ENCODE results near the gene ABLIM2. TPM values are rescaled to one million over a fixed set of nuclear protein-coding genes. Genes with fewer than 3 reads are reported as not detected.

Gene ABLIM2
- total and polyA plus RNA-seq, 4 donors, result 12.2 to 60.4 (median 43.1) TPM

- DNase-seq (ENCODE audit: low read depth in 4 of 6, low spot score in 6 of 6), result no peak
- WGBS (ENCODE audit: insufficient coverage), result 40% methylated on average over 8 of the region's 9 CpGs
Measured at GRCh38 chr4:8201321-8201781, 42.7 kb upstream of the ABLIM2 start.

GRCh38 chr4:8200302-8200975 lies 41.8 kb upstream of the ABLIM2 start:
- Histone ChIP-seq H3K27me3 (ENCODE audit: control insufficient read depth, insufficient read depth, low read length) (no peaks in the 10 kb centered on the region), H3K9me3 (ENCODE audit: control insufficient read depth, insufficient read depth, low read length) (no peaks in the 10 kb centered on the region), H3K36me3 (ENCODE audit: control insufficient read depth, insufficient read depth, low read length) (peaks cover 8% of the 10 kb centered on the region), H3K4me1 (ENCODE audit: control insufficient read depth, insufficient read depth, low read length) (peaks cover 56% of the 10 kb centered on the region), H3K27ac (ENCODE audit: low read depth, low read length) (peak overlapping the region; percentile 33), H3K4me3 (ENCODE audit: low read depth, low read length) (peak overlapping the region; percentile 5)
- WGBS (ENCODE audit: insufficient coverage), result 72% methylated on average over 30 of the region's 30 CpGs
- DNase-seq (ENCODE audit: low read depth in 4 of 6, low spot score in 6 of 6), result no peak

More at GRCh38 chr4:8201321-8201781, 42.7 kb upstream of the ABLIM2 start:
- Histone ChIP-seq H3K27me3 (ENCODE audit: control insufficient read depth, insufficient read depth, low read length) (no peaks in the 10 kb centered on the region), H3K27ac (ENCODE audit: low read depth, low read length) (no peak overlapping the region), H3K4me1 (ENCODE audit: control insufficient read depth, insufficient read depth, low read length) (peaks cover 50% of the 10 kb centered on the region), H3K4me3 (ENCODE audit: low read depth, low read length) (peak overlapping the region; percentile 2), H3K36me3 (ENCODE audit: control insufficient read depth, insufficient read depth, low read length) (peaks cover 8% of the 10 kb centered on the region), H3K9me3 (ENCODE audit: control insufficient read depth, insufficient read depth, low read length) (no peaks in the 10 kb centered on the region)

DNA sequence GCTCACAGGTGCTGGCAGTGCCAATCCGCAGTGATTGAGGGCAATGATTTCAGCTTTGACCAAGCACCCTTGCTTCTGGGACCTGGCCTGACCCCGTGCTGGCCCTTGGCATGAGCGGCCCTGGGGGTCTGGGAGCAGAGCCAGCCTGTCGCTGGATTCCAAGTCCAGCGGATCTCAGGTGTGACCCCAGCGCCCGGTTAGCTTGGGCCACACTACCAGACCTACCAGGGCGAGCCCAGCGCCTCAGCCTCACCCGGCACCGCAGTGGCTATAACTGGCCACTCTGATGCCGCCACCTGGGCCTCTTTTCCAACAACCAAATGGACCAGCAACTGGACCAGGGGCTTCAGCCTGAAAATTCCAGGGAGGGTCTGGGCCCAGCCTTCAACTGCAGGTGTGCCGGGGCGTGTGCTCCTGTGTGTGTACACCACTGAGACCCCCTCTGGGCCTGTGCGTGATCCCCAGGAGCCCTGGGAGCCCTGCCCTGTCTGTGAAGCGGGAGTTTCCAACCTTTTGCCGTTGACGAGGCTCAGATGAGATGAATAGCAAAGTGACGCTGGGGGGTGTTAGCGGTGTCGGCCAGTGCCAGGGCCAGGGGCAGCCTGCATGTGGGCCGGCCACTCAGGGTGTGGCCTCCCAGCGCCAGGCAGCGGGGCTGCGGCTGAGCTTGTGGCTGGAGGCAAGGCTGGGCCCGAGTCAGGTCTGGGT lies 41.1 kb upstream of the ABLIM2 start:
- Histone ChIP-seq H3K4me1 (ENCODE audit: control insufficient read depth, insufficient read depth, low read length) (peaks cover 59% of the 10 kb centered on the region), H3K27me3 (ENCODE audit: control insufficient read depth, insufficient read depth, low read length) (no peaks in the 10 kb centered on the region), H3K9me3 (ENCODE audit: control insufficient read depth, insufficient read depth, low read length) (no peaks in the 10 kb centered on the region), H3K27ac (ENCODE audit: low read depth, low read length) (peak overlapping the region; percentile 64), H3K36me3 (ENCODE audit: control insufficient read depth, insufficient read depth, low read length) (peaks cover 4% of the 10 kb centered on the region), H3K4me3 (ENCODE audit: low read depth, low read length) (peak overlapping the region; percentile 12)
- 90% methylated on average over 26 of the region's 26 CpGs for WGBS (ENCODE audit: insufficient coverage)
- DNase-seq (ENCODE audit: low read depth in 4 of 6, low spot score in 6 of 6), result no peak

- peaks cover 62% of the 10 kb centered on the region for H3K4me1 ChIP-seq (ENCODE audit: control insufficient read depth, insufficient read depth, low read length)
- DNase-seq (ENCODE audit: low read depth in 4 of 6, low spot score in 6 of 6), result peak in 2 of 6 donors; percentile 45 to 60
- H3K9me3 ChIP-seq (ENCODE audit: control insufficient read depth, insufficient read depth, low read length), result no peaks in the 10 kb centered on the region
- no peaks in the 10 kb centered on the region for H3K36me3 ChIP-seq (ENCODE audit: control insufficient read depth, insufficient read depth, low read length)
- 39% methylated on average over 32 of the region's 32 CpGs for WGBS (ENCODE audit: insufficient coverage)
- peak within 1 kb of the TSS; percentile 64 for H3K27ac ChIP-seq (ENCODE audit: low read depth, low read length)
- H3K4me3 ChIP-seq (ENCODE audit: low read depth, low read length), result peak within 1 kb of the TSS; percentile 12
- H3K27me3 ChIP-seq (ENCODE audit: control insufficient read depth, insufficient read depth, low read length), result no peaks in the 10 kb centered on the region
Measured at GRCh38 chr4:8198906-8199593, 40.4 kb upstream of the ABLIM2 start, which contains the start of gene SH3TC1. Gene SH3TC1, plus strand, starts transcription at chr4:8199290. Its CDS starts 5,905 bp downstream, at chr4:8205195.

DNA sequence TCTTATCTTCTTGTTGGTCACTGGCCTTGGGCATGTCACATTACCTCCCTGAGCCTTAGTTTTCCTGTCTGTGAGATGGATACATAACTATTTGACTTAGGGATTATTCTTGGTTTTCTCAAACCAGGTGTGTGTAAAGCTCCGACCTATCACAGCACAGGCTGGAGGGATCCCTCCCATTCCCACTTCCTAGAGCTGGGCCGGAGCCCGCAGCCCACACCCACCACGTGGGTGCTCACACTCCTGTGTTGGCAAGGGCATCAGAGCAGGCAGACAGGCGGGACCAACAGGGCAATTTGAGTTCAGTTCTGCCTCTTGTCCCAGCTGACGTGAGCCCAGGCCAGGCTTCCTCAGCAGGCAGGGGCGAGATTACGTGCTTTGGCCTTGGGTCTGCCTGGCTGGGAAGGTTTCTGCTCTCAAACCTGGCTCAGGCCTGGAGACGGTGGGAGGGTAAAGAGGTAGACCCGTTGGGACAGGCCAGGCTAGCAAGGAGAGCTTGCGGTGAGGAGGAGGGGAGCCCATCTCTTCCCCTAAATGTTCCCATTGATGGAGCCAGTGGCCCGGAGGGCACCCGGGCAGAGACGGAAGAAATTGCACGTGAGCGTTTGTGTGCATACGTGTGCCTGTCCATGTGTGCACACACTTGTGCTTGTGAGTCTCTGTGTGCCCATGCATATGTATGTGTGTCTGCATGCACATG lies 39.7 kb upstream of the ABLIM2 start:
- Histone ChIP-seq H3K27me3 (ENCODE audit: control insufficient read depth, insufficient read depth, low read length) (no peaks in the 10 kb centered on the region), H3K4me1 (ENCODE audit: control insufficient read depth, insufficient read depth, low read length) (peaks cover 64% of the 10 kb centered on the region), H3K36me3 (ENCODE audit: control insufficient read depth, insufficient read depth, low read length) (no peaks in the 10 kb centered on the region), H3K9me3 (ENCODE audit: control insufficient read depth, insufficient read depth, low read length) (no peaks in the 10 kb centered on the region), H3K27ac (ENCODE audit: low read depth, low read length) (peak overlapping the region; percentile 5), H3K4me3 (ENCODE audit: low read depth, low read length) (no peak overlapping the region)
- 86% methylated on average over 15 of the region's 17 CpGs for WGBS (ENCODE audit: insufficient coverage)
- no peak for DNase-seq (ENCODE audit: low read depth in 4 of 6, low spot score in 6 of 6)

- no peaks in the 10 kb centered on the region for H3K9me3 ChIP-seq (ENCODE audit: control insufficient read depth, insufficient read depth, low read length)
- no peak overlapping the region for H3K4me3 ChIP-seq (ENCODE audit: low read depth, low read length)
- WGBS (ENCODE audit: insufficient coverage), result 84% methylated on average over 13 of the region's 13 CpGs
- H3K27me3 ChIP-seq (ENCODE audit: control insufficient read depth, insufficient read depth, low read length), result no peaks in the 10 kb centered on the region
- DNase-seq (ENCODE audit: low read depth in 4 of 6, low spot score in 6 of 6), result no peak
- peaks cover 61% of the 10 kb centered on the region for H3K4me1 ChIP-seq (ENCODE audit: control insufficient read depth, insufficient read depth, low read length)
- H3K36me3 ChIP-seq (ENCODE audit: control insufficient read depth, insufficient read depth, low read length), result no peaks in the 10 kb centered on the region
- H3K27ac ChIP-seq (ENCODE audit: low read depth, low read length), result no peak overlapping the region
Measured at GRCh38 chr4:8197521-8197920, 38.9 kb upstream of the ABLIM2 start.

- no peaks in the 10 kb centered on the region for H3K27me3 ChIP-seq (ENCODE audit: control insufficient read depth, insufficient read depth, low read length)
- 79% methylated on average over 20 of the region's 20 CpGs for WGBS (ENCODE audit: insufficient coverage)
- H3K27ac ChIP-seq (ENCODE audit: low read depth, low read length), result no peak overlapping the region
- H3K4me3 ChIP-seq (ENCODE audit: low read depth, low read length), result no peak overlapping the region
- peaks cover 48% of the 10 kb centered on the region for H3K4me1 ChIP-seq (ENCODE audit: control insufficient read depth, insufficient read depth, low read length)
- no peaks in the 10 kb centered on the region for H3K36me3 ChIP-seq (ENCODE audit: control insufficient read depth, insufficient read depth, low read length)
- DNase-seq (ENCODE audit: low read depth in 4 of 6, low spot score in 6 of 6), result no peak
- no peaks in the 10 kb centered on the region for H3K9me3 ChIP-seq (ENCODE audit: control insufficient read depth, insufficient read depth, low read length)
Measured at GRCh38 chr4:8195841-8196458, 37.3 kb upstream of the ABLIM2 start.

- H3K4me1 ChIP-seq (ENCODE audit: control insufficient read depth, insufficient read depth, low read length), result peaks cover 42% of the 10 kb centered on the region
- H3K36me3 ChIP-seq (ENCODE audit: control insufficient read depth, insufficient read depth, low read length), result no peaks in the 10 kb centered on the region
- no peak overlapping the region for H3K27ac ChIP-seq (ENCODE audit: low read depth, low read length)
- 57% methylated on average over 7 of the region's 7 CpGs for WGBS (ENCODE audit: insufficient coverage)
- H3K27me3 ChIP-seq (ENCODE audit: control insufficient read depth, insufficient read depth, low read length), result no peaks in the 10 kb centered on the region
- H3K9me3 ChIP-seq (ENCODE audit: control insufficient read depth, insufficient read depth, low read length), result no peaks in the 10 kb centered on the region
- no peak for DNase-seq (ENCODE audit: low read depth in 4 of 6, low spot score in 6 of 6)
- H3K4me3 ChIP-seq (ENCODE audit: low read depth, low read length), result no peak overlapping the region
Measured at GRCh38 chr4:8195431-8195830, 36.8 kb upstream of the ABLIM2 start.

Measured in spinal cord (tissue), 10 donors.